ENCODE data around the gene CD99L2.

- TF ChIP-seq CTCF (IDR thresholded peaks at IDR 0.05) = no peak
- TF ChIP-seq POLR2A (IDR thresholded peaks at IDR 0.05) = no peak
- no peak for TF ChIP-seq EP300 (IDR thresholded peaks at IDR 0.05; ENCODE audit: low read depth)
These were observed 66.6 kb downstream of the CD99L2 start for GRCh38 chrX:150831863-150832262.
